PFSK-1 (cell line): Measurements from ENCODE around the gene TECTB.

ENCODE experiments used
- FOXP2 ChIP-seq: optimal IDR thresholded peaks from 2 replicates; pipeline ENCODE3; 2011; ENCODE audit warnings: borderline replicate concordance, control low read depth, inconsistent platforms; ENCODE audit not compliant: insufficient read depth; ENCODE audit errors: extremely low read length, extremely low read depth
- POLR2AphosphoS5 ChIP-seq: IDR thresholded peaks from 2 replicates; pipeline ENCODE4 v1.6.1; 2012; ENCODE audit warnings: low read depth, mild to moderate bottlenecking, control low read depth, low read length, moderate library complexity
- REST ChIP-seq, 2 experiments: IDR thresholded peaks; 2 replicates each; pipeline versions ENCODE4 v1.6.1 to v1.8.0; 2011 to 2012; ENCODE audit warnings: low read depth in 2 of 2, low read length in 2 of 2, control low read depth in 1 of 2, inconsistent platforms in 1 of 2, mild to moderate bottlenecking in 1 of 2, moderate library complexity in 1 of 2; ENCODE audit not compliant: insufficient read depth in 1 of 2
- SIN3A ChIP-seq: IDR thresholded peaks from 2 replicates; pipeline ENCODE4 v1.6.1; 2012; ENCODE audit warnings: mild to moderate bottlenecking, low read length, moderate library complexity, borderline replicate concordance; ENCODE audit not compliant: insufficient read depth
- TAF1 ChIP-seq: IDR thresholded peaks from 2 replicates; pipeline ENCODE4 v1.6.1; 2012; ENCODE audit warnings: low read length, control low read depth, borderline replicate concordance; ENCODE audit not compliant: insufficient read depth

Gene TECTB

GRCh38 chr10:112269266-112269665 lies 13.9 kb upstream of the TECTB start:
- no peak for TF ChIP-seq POLR2AphosphoS5
- no peak for TF ChIP-seq REST (IDR thresholded peaks at IDR 0.05; ENCODE audit: insufficient read depth in 1 of 2, low read depth in 2 of 2, low read length in 2 of 2)
- no peak for TF ChIP-seq FOXP2

- TF ChIP-seq TAF1 (no peak), POLR2AphosphoS5 (no peak), REST (IDR thresholded peaks at IDR 0.05; ENCODE audit: insufficient read depth in 1 of 2, low read depth in 2 of 2, low read length in 2 of 2) (no peak), FOXP2 (no peak), SIN3A (no peak)
Measured at GRCh38 chr10:112271982-112272381, 11.2 kb upstream of the TECTB start.

DNA sequence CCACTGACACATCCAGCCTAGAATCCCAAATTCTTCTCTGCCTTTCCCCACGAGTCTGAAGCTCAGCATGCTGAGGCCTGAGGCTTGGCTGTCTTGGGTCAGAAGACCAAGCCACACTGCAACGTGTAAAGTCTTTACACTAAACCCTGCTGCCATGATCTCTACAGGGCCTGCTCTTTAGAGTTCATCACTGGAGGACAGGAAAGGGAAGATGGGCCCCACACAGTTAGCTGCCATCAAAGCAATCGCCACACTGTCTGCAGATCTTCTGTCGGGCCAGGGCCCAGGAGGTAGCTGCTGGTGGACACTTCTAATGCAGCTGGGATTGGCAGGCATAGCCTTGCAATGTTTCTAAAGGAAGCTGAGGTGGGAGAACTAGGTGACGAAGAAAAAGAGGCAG lies 8.4 kb upstream of the TECTB start:
- TF ChIP-seq FOXP2 = no peak
- TF ChIP-seq REST (IDR thresholded peaks at IDR 0.05; ENCODE audit: insufficient read depth in 1 of 2, low read depth in 2 of 2, low read length in 2 of 2) = no peak
- no peak for TF ChIP-seq SIN3A
- TF ChIP-seq POLR2AphosphoS5 = no peak
- TF ChIP-seq TAF1 = no peak

DNA sequence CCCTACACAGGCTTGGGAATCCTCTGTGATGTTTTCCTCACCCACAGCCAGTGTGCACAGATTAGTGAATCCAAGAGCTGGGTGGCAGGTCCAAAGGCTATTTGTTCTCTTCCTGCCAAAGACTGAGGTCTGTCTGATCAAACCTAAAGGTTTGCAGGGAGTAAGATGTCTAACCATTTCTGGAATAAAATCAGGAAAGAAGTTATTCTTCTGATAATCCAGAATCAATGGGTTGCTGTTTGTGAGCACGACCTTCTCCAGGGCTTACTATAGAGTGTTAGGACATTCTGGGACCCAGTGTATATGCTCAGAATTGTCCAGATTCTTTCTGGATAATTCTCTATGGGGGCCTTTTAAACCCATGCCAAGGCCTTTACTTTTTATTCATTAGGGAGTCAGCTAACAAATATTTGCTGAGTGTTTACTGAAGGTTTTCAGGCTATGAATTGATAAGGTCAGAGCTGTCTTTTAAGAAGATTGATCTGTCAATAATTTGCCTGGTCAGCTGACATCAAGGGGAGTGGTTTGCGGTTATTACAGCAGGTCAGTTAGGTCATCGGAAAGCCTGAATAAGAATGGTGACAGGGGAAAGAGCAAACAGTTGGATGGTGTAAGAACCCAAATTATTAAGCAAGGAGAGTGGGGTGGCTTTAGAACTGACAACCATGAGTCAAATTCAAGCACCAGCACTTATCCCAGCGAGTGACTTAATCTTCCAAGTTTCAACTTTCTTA lies 7.5 kb upstream of the TECTB start:
- TF ChIP-seq POLR2AphosphoS5 = no peak
- no peak for TF ChIP-seq FOXP2
- TF ChIP-seq TAF1 = no peak
- TF ChIP-seq SIN3A = no peak

GRCh38 chr10:112278871-112279270 lies 4.3 kb upstream of the TECTB start:
- TF ChIP-seq SIN3A (no peak), POLR2AphosphoS5 (no peak), REST (IDR thresholded peaks at IDR 0.05; ENCODE audit: insufficient read depth in 1 of 2, low read depth in 2 of 2, low read length in 2 of 2) (no peak), FOXP2 (no peak), TAF1 (no peak)
